ENCODE data around the gene PDK1. TPM values are rescaled to one million over a fixed set of nuclear protein-coding genes. Genes with fewer than 3 reads are reported as not detected.

PDK1 gene
- total RNA-seq, 1 donor from 2014 or later: 7.3 TPM

- H3K27me3 Mint-ChIP-seq (ENCODE audit: unreplicated experiment): no peaks in the 10 kb centered on the region
- TF ChIP-seq CTCF (IDR thresholded peaks at IDR 0.05): no peak
- H3K9me3 Mint-ChIP-seq (ENCODE audit: unreplicated experiment): peaks cover 18% of the 10 kb centered on the region
- no peak for DNase-seq (ENCODE audit: extremely low spot score, unreplicated experiment)
- no peaks in the 10 kb centered on the region for H3K36me3 Mint-ChIP-seq (ENCODE audit: unreplicated experiment)
- peaks cover 13% of the 10 kb centered on the region for H3K4me1 Mint-ChIP-seq (ENCODE audit: unreplicated experiment)
- no peak overlapping the region for H3K27ac Mint-ChIP-seq (ENCODE audit: unreplicated experiment)
- H3K4me3 Mint-ChIP-seq (ENCODE audit: unreplicated experiment): no peak overlapping the region
Measured at GRCh38 chr2:172655838-172656573, 100.1 kb downstream of the PDK1 start.

Other genes starting within 250 kb of the PDK1 start
- gene ITGA6, start 128.5 kb upstream of the PDK1 start, total RNA-seq: 4.2 and 5.1 TPM in 2 replicates
- 0.91 and 1.2 TPM in 2 replicates for gene RAPGEF4, start 179.8 kb downstream of the PDK1 start, total RNA-seq

All from osteocyte (in vitro differentiated cells).